Colonic mucosa (tissue), 4 donors: ENCODE data around the gene XRN1. TPM values are rescaled to one million over a fixed set of nuclear protein-coding genes. Genes with fewer than 3 reads are reported as not detected.

Experiments
- DNase-seq: peaks from one replicate; pipeline ENCODE4 v3.0.0-alpha.2; 2020
- H3K27ac ChIP-seq: fragments of 200-600 bp; one replicate; pipeline ENCODE4 v1.8.0; 2021
- H3K27me3 ChIP-seq: fragments of 200-600 bp; one replicate; pipeline ENCODE4 v1.8.0; 2021
- H3K36me3 ChIP-seq: fragments of 200-600 bp; one replicate; pipeline ENCODE4 v1.8.0; 2021
- H3K4me1 ChIP-seq: fragments of 200-600 bp; one replicate; pipeline ENCODE4 v1.8.0; 2021; ENCODE audit warnings: mild to moderate bottlenecking
- H3K4me3 ChIP-seq: fragments of 200-600 bp; one replicate; pipeline ENCODE4 v1.8.0; 2021
- H3K9ac ChIP-seq, 2 donors: one replicate each; pipeline ENCODE4 v1.7.0; 2013; ENCODE audit warnings: control low read depth in 2 of 2, low read depth in 2 of 2, low read length in 2 of 2
- H3K9me3 ChIP-seq: fragments of 200-600 bp; one replicate; pipeline ENCODE4 v1.8.0; 2021
- intact Hi-C: fragments of 100-400 bp; cut with DNase I; formaldehyde crosslinking; loops from one replicate; pipeline ENCODE4 v1.14.1; 2022
- total RNA-seq, 2 donors: library from RNA; stranded (reverse); fragmentation: NEBNext Ultra II Directional in 1 of 2; extraction: Animal tissue kit (Norgen Biotek cat#: 25700) in 1 of 2; gene quantifications; one replicate each; pipeline ENCODE4 v1.2.1, GENCODE V29; 2021
- TF ChIP-seq, protein P1 (sequence below): fragments of 200-600 bp; IDR thresholded peaks from one replicate; pipeline ENCODE4 v1.8.0; 2022; ENCODE audit warnings: antibody characterized with exemption, mild to moderate bottlenecking
- donor health status: healthy.
- donor health status: DM: no; HTN: no; CAD: no.
- donor health status: DM: no; HTN: no; CAD: no.

The XRN1 gene
- total RNA-seq, 2 donors from 2014 or later = 23.3 to 57.0 TPM

DNA sequence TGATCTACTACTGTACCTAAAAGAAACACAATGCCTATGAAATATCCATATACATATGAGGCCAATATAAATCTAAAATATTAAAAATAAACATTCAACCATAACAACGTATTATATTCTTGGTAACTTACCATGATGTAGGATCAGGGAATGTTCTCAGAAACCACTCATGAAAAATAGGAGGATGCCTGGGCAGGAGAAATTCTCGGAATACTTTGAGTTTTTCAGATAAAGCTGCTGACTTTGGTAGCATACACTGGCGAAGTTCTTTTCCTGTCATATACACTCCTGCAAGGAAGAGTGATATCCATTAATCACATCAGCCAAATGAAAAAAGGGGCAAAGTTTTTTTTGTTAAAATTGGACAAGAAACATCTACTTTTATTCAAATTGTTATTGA is 11.3 kb upstream of the XRN1 start:
- TF ChIP-seq, protein P1, sequence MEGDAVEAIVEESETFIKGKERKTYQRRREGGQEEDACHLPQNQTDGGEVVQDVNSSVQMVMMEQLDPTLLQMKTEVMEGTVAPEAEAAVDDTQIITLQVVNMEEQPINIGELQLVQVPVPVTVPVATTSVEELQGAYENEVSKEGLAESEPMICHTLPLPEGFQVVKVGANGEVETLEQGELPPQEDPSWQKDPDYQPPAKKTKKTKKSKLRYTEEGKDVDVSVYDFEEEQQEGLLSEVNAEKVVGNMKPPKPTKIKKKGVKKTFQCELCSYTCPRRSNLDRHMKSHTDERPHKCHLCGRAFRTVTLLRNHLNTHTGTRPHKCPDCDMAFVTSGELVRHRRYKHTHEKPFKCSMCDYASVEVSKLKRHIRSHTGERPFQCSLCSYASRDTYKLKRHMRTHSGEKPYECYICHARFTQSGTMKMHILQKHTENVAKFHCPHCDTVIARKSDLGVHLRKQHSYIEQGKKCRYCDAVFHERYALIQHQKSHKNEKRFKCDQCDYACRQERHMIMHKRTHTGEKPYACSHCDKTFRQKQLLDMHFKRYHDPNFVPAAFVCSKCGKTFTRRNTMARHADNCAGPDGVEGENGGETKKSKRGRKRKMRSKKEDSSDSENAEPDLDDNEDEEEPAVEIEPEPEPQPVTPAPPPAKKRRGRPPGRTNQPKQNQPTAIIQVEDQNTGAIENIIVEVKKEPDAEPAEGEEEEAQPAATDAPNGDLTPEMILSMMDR = no peak
- no peak overlapping the region for H3K4me3 ChIP-seq
- H3K27ac ChIP-seq = no peak overlapping the region
- no peak overlapping the region for H3K9ac ChIP-seq
- H3K27me3 ChIP-seq = no peaks in the 10 kb centered on the region
- H3K9me3 ChIP-seq = no peaks in the 10 kb centered on the region
- no peak for DNase-seq
- H3K36me3 ChIP-seq = no peaks in the 10 kb centered on the region
- intact Hi-C loops = no loop called here
- H3K4me1 ChIP-seq = no peaks in the 10 kb centered on the region

GRCh38 chr3:142450881-142451280 is 3.0 kb upstream of the XRN1 start:
- TF ChIP-seq, protein P1 = no peak
- Histone ChIP-seq H3K27me3 (no peaks in the 10 kb centered on the region), H3K4me1 (no peaks in the 10 kb centered on the region), H3K9me3 (no peaks in the 10 kb centered on the region), H3K27ac (no peak overlapping the region), H3K36me3 (no peaks in the 10 kb centered on the region), H3K9ac (no peak overlapping the region), H3K4me3 (no peak overlapping the region)
- intact Hi-C loops = no loop called here
- no peak for DNase-seq

- no peak overlapping the region for H3K4me3 ChIP-seq
- no peaks in the 10 kb centered on the region for H3K36me3 ChIP-seq
- H3K27me3 ChIP-seq = no peaks in the 10 kb centered on the region
- intact Hi-C loops = no loop called here
- DNase-seq = no peak
- no peaks in the 10 kb centered on the region for H3K9me3 ChIP-seq
- peaks cover 2% of the 10 kb centered on the region for H3K4me1 ChIP-seq
- H3K9ac ChIP-seq = no peak overlapping the region
- no peak overlapping the region for H3K27ac ChIP-seq
- TF ChIP-seq, protein P1 = no peak
Observed at GRCh38 chr3:142450189-142450588, 2.4 kb upstream of the XRN1 start.

DNA sequence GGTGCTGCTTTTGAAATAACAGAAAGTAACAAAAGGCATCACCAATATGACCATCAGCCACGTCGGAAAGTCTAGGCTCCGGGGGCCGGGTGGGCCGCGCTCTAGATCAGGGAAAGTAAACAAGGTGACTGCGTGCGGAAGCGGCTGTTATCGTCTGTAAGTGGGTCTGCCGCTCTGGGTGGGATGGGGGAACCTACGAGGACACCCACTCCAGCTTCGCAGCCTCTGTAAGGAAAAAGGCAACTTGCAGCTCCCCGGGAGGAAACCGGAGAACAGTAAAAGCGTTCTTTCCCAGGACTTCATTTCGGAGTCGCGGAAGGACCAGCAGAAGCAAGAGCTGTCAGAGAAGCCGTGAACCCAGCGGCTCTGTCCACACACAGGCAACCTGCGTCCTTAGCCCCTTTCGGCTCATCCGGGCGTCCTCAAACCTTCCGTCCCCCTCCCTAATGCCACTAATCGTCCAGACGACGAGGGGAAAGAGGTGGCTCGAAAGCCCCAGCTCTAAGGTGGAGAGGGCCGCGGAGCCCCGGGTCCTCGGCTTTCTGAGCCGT is 461 bp downstream of the XRN1 start:
- Histone ChIP-seq H3K36me3 (no peaks in the 10 kb centered on the region), H3K4me3 (peak overlapping the region; percentile 80), H3K27ac (peak overlapping the region; percentile 97), H3K4me1 (peaks cover 7% of the 10 kb centered on the region), H3K9ac (peak overlapping the region; percentile 99 to 100), H3K9me3 (no peaks in the 10 kb centered on the region), H3K27me3 (no peaks in the 10 kb centered on the region)
- intact Hi-C loops = no loop called here
- peak; percentile 56 for DNase-seq
- TF ChIP-seq, protein P1 = no peak

- peak overlapping the region in 1 of 2 donors; percentile 60 for H3K9ac ChIP-seq
- TF ChIP-seq, protein P1 = no peak
- intact Hi-C loops = no loop called here
- no peaks in the 10 kb centered on the region for H3K36me3 ChIP-seq
- no peaks in the 10 kb centered on the region for H3K9me3 ChIP-seq
- H3K4me3 ChIP-seq = peak overlapping the region; percentile 80
- peak; percentile 47 for DNase-seq
- H3K4me1 ChIP-seq = peaks cover 7% of the 10 kb centered on the region
- H3K27ac ChIP-seq = peak overlapping the region; percentile 97
- H3K27me3 ChIP-seq = no peaks in the 10 kb centered on the region
Observed at GRCh38 chr3:142445816-142446254, 2.0 kb downstream of the XRN1 start.
